Fibroblast of lung (primary cell): ENCODE measurements around the gene CSF2RB.

Experiments used
- CTCF ChIP-seq, 2 donors: IDR thresholded peaks in 1 of 2; conservative IDR thresholded peaks in 1 of 2; 1 replicate in 1 of 2; 2 replicates in 1 of 2; pipeline ENCODE4 v1.5.1; 2011 to 2012; ENCODE audit warnings: low read length in 2 of 2, control low read depth in 1 of 2, inconsistent platforms in 1 of 2, low read depth in 1 of 2, mild to moderate bottlenecking in 1 of 2
- EZH2 ChIP-seq: IDR thresholded peaks from 2 replicates; pipeline ENCODE4 v1.5.1; 2012; ENCODE audit warnings: low read length, control low read depth, mild to moderate bottlenecking; ENCODE audit errors: missing control alignments

GRCh38 chr22:36884349-36885158 lies 28.9 kb upstream of the CSF2RB start:
- TF ChIP-seq CTCF (conservative IDR thresholded peaks at IDR 0.05 in 1 of 2, IDR thresholded peaks at IDR 0.05 in 1 of 2; ENCODE audit: low read depth in 1 of 2, low read length in 2 of 2) = no peak
- TF ChIP-seq EZH2 = no peak
